Cardiac fibroblast (primary cell): Measurements from ENCODE around the gene ANKRD55.

Experiments used
- DNase-seq, 2 donors: peaks; one replicate each; pipeline versions ENCODE4 v3.0.0 to v3.0.0-alpha.2; 2010; ENCODE audit warnings: low read depth in 2 of 2
- H3K4me3 ChIP-seq, 2 donors: replicated peaks in 1 of 2; 1 replicate in 1 of 2; 2 replicates in 1 of 2; pipeline ENCODE4 v1.5.1; 2011; ENCODE audit warnings: low read depth in 2 of 2, low read length in 2 of 2, mild to moderate bottlenecking in 2 of 2, moderate library complexity in 1 of 2
- TF ChIP-seq, protein P1 (sequence below): IDR thresholded peaks from one replicate; pipeline ENCODE4 v1.5.1; 2011; ENCODE audit warnings: low read depth, mild to moderate bottlenecking, low read length, inconsistent platforms

The ANKRD55 gene

DNA sequence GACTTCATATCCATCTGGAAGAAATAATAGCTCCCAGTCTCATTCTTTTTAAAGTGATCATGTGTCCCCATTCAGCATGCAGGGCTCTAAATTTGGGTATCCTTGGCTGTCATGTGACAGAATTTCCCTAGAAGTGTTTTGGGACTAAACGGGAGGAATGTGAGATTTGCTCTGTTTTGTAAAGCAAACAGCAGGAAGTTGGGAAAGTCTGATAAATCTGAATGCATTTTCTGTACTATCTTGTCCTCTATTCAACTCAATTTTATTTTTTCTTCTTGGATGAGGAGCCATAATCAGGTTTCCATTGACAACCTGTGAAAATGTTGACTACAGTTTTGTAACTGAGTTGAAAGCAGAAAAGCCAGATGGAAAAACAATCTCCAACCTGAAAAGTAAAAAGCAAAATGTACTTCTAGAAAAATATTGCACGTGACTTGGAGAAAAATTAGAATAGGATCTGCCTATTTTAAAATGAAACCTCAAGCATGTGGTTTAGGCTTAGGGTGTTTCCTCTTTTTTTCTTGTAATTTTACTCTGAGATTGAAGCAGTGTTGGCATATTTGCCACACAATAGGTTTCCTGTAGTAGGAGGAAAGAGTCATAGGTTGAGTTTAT, 162.2 kb downstream of the ANKRD55 start:
- peak in 1 of 2 donors; percentile 55 for DNase-seq
- H3K4me3 ChIP-seq: no peak overlapping the region

DNA sequence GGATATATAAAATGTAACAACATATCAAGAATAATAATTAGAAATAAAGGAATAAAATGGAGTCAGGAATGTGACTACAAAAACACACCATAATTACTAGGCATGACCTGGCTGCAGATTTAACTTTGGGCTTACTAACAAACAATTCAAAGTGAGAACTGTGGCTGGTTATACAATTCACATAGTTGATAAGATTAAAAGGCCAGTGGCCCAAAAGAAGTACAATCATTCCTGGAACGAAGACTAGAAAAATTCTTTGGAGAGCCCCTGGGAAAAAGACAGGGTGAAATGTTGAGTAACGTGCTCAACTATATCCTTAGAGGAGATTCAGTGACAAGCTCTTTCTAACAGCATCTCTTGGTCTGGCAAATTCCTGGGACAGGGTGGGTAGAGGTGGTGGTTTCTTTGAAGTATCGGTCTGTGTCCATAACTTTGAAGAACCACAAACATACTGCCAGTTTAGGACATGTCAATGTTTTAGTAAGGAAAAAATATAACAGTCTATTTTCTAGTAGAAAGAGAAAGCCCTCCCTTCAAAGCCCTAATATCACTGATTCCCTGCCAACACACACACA, 163.4 kb downstream of the ANKRD55 start:
- no peak overlapping the region for H3K4me3 ChIP-seq
- peak in 1 of 2 donors; percentile 57 for DNase-seq
- TF ChIP-seq, protein P1, sequence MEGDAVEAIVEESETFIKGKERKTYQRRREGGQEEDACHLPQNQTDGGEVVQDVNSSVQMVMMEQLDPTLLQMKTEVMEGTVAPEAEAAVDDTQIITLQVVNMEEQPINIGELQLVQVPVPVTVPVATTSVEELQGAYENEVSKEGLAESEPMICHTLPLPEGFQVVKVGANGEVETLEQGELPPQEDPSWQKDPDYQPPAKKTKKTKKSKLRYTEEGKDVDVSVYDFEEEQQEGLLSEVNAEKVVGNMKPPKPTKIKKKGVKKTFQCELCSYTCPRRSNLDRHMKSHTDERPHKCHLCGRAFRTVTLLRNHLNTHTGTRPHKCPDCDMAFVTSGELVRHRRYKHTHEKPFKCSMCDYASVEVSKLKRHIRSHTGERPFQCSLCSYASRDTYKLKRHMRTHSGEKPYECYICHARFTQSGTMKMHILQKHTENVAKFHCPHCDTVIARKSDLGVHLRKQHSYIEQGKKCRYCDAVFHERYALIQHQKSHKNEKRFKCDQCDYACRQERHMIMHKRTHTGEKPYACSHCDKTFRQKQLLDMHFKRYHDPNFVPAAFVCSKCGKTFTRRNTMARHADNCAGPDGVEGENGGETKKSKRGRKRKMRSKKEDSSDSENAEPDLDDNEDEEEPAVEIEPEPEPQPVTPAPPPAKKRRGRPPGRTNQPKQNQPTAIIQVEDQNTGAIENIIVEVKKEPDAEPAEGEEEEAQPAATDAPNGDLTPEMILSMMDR: no peak

More for the DNA sequence above, 162.2 kb downstream of the ANKRD55 start:
- TF ChIP-seq, protein P1: no peak

DNA sequence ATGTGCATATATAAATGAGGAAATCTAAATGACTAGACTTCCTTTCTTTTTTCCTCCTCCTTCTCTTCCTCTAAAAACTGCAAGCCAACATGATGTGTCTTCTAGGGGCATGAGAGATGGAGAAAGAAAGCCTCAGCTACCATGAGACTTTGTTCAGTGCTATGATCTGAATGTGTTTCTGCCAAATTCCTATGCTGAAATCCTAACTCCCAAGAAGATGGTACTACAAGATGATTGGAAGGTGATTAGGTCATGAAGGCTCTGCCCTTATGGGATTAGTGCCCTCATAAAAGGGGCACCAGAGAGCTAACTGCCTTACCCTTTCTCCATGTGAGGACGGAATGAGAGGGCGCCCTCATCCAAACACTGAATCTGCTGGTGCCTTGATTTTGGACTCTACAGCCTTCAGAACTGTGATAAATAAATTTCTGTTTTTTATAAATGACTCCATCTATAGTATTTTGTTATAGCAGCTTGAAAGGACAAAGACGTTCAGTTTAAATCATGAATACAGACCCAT, 166.1 kb downstream of the ANKRD55 start:
- TF ChIP-seq, protein P1: no peak
- no peak overlapping the region for H3K4me3 ChIP-seq
- no peak for DNase-seq

DNA sequence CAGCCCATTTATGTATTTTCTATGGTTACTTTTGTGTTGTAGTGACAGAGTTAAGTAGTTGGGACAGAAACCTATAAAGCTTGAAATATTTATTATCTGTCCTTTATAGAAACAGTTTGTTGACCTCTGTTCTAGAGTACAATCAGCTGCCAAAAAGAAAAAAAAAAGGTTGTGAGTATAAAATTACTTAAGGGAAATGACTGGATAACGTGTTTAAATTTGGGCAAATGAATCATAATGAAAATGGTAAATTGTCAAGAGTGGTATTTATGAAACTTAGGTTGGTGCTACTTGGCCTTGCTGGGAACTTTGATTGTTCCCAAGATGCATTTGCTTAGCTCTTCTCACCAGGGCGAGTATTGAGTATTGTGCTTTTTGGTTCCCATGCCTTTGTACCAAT, 168.1 kb downstream of the ANKRD55 start:
- DNase-seq: peak in 1 of 2 donors; percentile 50
- TF ChIP-seq, protein P1: no peak
- H3K4me3 ChIP-seq: no peak overlapping the region

DNA sequence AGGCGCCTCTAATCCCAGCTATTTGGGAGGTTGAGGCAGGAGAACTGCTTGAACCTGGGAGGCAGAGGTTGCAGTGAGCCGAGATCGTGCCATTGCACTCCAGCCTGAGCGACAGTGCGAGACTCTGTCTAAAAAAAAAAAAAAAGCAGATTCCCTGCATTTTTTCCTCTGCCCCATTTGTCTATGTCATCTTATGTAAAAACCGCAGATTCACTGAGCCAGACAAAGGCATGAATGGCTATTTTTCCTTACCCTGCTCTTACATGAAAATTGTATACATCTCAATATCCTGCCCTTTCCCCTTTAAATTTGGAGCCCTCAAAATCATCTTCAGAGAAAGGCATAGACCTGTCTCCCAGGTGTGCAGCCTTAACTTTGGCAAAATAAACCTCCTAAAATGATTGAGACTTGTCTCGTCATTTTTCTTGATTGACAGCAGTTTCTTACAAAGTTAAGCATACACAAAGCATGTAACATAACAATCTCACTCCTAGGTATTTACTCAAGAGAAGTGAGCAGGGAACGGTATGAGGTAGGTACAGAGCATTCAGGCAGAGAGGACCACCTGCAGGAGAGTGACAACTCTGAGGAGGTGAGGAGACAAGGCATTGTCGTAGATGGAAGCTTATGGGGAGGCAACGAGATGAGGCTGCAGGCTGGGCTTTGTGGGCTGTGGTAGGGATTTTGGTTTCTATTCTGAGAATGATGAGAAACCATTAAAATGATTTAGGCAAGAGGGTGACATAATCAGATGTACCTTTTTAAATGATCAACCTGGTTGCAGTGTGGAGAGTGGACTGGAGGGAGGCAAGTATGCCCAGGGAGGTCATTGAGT, 172.6 kb downstream of the ANKRD55 start:
- peak in 1 of 2 donors; percentile 24 for DNase-seq
- no peak overlapping the region for H3K4me3 ChIP-seq
- TF ChIP-seq, protein P1: no peak

DNA sequence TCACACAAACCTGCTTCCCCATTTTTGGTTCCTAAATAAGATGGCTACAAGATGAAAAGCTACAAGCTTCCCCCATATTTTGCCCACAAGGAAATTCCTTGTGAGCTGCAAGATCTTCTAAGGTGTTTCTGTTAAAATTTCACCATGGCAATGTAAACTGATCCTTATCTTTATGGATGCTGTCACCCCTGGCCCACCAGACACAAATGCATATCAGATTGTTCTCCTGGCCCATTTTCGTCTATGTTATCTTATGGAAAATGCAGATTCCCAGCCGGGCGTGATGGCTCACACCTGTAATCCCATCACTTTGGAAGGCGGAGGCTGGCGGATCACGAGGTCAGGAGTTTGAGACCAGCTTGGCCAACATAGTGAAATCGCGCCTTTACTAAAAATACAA, 173.3 kb downstream of the ANKRD55 start:
- DNase-seq: no peak

More for the DNA sequence above, 173.3 kb downstream of the ANKRD55 start:
- H3K4me3 ChIP-seq: no peak overlapping the region
- TF ChIP-seq, protein P1: no peak
